GM19239 (cell line): ENCODE measurements around the gene DDA1.
"Not testable (repeated sequence)": the region's sequence is repeated elsewhere in the genome, so short reads cannot be mapped to it uniquely, and the experiment has no call there.

Source experiments
- DNase-seq: peaks from one replicate; pipeline ENCODE4 v3.0.0; 2011; ENCODE audit warnings: low spot score; ENCODE audit not compliant: insufficient read length
- FAIRE-seq: peaks from 2 replicates; lab custom pipeline; 2011; peaks lifted over from hg19 to GRCh38; lab: Jason Lieb, UNC

Gene DDA1

GRCh38 chr19:17339088-17339741 is 29.9 kb downstream of the DDA1 start:
- DNase-seq (no peak), FAIRE-seq (no peak)

DNA sequence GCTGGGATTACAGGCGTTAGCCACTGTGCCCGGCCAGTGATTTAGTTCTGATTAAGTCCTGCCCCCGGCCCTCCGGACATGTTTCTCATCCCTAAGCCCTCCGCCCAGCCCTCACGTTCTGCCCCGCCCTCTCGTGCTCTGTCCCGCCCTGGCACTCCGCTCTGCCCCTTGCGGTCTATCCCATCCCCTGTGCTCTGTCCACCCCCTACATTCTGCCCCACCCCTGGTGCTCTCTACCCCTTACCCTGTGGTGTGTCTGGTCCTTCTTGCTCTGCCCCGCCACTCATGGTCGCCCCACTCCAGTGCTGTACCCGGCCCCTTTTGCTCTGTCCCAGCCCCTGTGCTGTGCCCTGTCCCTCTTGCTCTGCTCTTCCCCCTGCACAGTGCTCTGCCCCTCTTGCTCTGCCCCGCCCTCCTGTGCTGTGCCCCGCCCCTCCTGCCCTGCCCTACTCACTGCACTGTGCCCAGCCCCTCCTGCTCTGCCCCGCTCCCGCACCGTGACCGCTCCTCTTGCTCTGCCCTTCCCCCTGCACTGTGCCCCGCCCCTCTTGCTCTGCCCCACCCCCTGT is 31.0 kb downstream of the DDA1 start:
- no peak for DNase-seq
- FAIRE-seq = no peak

GRCh38 chr19:17340871-17341357 is 31.6 kb downstream of the DDA1 start:
- FAIRE-seq (no peak), DNase-seq (no peak)

DNA sequence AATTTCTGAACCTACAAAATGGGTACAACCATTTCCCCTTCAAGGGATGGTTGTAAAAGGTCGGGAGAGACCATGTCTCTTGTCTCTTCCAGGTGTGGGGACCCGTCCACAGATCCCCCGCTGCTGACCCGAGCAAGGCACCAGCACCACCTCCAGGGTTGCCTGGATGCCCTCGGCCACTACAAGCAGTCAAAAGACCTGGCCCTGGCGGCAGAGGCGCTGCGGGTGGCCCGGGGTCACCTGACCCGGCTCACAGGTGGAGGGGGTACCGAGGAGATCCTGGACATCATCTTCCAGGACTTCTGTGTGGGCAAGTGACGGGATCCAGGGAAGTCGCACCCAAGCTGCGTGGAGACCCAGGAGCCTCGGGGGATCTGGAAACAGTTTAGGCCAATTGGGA is 32.0 kb downstream of the DDA1 start:
- no peak for FAIRE-seq
- DNase-seq = no peak

- DNase-seq (no peak), FAIRE-seq (no peak)
Observed at GRCh38 chr19:17341845-17342244, 32.5 kb downstream of the DDA1 start.

DNA sequence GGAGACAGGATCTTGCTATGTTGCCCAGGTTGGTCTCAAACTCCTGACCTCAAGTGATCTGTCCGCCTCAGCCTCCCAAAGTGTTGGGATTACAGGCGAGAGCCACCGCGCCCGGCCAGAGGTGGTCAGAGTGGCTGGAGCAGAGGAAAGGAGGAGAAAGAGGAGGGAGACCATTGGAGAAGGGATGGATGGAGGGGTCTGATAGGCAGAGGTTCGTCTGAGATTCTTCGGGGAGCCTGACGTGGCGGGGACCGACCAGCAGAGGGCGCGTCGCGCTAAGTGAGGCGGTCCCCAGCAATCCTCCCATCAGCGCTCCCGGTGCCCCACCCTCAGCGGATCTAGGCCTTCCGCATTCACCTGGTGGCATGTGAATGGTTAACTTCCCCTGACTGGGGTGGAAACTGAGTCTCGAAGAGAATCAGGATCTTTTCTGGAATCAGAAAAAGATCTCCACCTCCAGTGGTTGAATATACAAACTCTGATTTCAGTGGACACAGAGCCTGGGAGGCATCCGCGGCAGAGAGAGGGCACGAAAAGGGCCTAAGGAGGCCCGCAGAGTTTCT is 36.8 kb downstream of the DDA1 start:
- FAIRE-seq = peak; percentile 93
- DNase-seq = peak; percentile 87

GRCh38 chr19:17347361-17347760 is 38.0 kb downstream of the DDA1 start:
- FAIRE-seq (no peak), DNase-seq (no peak)

- DNase-seq (no peak), FAIRE-seq (no peak)
Observed at GRCh38 chr19:17347877-17348276, 38.5 kb downstream of the DDA1 start.

DNA sequence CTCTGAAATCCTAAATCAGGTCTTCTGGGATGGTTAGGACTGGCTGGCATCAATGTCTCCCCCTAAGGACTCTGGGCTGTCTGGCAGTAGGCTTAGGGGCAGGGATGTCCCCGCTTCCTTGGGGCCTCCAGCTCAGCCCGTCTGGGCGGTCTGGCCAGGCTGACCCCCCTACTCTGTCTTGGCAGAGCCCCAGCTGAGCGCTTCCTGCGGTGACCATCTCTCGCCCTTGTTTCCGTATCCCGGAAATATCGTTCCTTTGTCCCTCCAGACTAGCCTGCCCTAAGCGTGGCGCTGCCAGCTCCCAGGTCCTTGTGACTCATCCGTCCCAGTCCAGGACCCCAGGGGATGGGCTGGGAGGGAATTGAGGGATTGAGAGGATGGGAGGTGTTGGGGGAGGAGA is 39.3 kb downstream of the DDA1 start:
- DNase-seq (no peak), FAIRE-seq (no peak)

DNA sequence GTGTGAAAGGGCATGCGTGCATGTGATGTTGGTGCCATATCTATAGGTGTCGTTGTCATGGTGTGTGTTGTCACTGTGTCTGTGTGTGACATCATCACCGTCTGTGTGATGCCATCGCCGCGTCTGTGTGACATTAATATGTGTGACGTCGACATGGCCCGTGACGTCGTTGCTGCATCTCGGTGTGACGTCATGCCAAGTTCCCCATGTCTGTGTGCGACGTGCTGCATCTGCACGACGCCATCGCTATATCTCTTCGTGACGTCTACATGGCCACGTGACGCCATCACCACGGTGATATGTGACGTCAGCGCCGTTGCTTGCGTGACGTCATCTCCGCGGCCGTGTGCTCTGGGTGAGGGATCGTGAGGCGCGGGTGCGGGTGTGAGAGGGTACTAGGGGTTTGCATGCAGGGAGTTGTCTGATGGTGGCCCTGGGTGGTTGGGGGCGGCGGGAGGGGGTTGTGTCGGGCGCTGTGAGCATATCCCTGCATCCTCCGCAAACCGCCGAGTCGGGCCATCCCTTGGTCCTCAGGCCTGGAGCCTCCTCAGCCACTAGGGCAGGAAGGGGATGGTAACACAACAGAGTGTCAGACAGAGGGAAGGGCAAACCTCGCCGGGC is 42.6 kb downstream of the DDA1 start:
- no peak for DNase-seq
- FAIRE-seq = no peak

GRCh38 chr19:17352608-17353280 is 43.4 kb downstream of the DDA1 start:
- FAIRE-seq = no peak
- no peak for DNase-seq

DNA sequence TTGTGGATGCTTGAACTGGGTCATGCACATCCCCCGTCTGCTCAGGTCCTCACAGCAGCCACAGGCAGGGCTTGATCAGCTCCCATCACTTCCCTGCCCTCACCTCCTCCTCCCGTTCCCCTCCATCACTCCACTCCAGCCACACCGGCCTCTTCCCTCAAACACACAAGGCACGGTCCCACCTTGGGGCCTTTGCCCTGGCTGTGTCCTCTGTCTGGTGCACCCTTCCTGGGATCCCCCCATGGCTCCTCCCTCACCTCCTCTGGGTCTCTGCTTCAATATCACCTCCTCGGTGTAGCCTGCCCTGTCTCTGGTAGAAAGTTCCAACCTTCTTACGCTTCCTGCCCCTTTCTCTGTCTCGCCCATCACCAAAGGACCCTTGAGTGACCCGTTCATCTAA is 44.0 kb downstream of the DDA1 start:
- no peak for DNase-seq
- no peak for FAIRE-seq

DNA sequence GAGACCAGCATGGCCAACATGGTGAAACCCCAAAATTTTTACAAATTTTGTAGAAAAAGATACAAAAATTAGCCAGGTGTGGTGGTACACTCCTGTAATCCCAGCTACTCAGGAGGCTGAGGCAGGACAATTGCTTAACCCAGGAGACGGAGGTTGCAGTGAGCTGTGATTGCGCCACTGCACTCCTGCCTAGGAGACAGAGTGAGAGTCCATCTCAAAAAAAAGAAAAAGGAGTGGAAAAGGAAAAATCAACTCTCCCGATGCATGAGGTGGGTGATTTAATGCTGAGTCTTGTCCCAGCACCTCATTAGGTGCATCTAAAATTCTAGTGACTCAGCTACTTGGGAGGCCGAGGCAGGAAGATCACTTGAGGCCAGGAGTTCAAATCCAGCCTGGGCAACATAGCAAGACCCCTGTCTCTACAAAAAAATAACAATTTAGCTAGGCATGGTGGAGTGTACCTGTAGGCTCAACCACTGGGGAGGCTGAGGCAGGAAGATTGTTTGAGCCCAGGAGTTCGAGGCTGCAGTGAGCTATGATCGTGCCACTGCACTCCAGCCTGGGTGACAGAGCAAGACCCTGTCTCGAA is 47.8 kb downstream of the DDA1 start:
- no peak for FAIRE-seq

GRCh38 chr19:17357724-17358123 is 48.4 kb downstream of the DDA1 start:
- FAIRE-seq (no peak), DNase-seq (no peak)

More for the DNA sequence above, 47.8 kb downstream of the DDA1 start:
- DNase-seq = no peak

- DNase-seq (no peak), FAIRE-seq (no peak)
Observed at GRCh38 chr19:17358395-17358794, 49.0 kb downstream of the DDA1 start.

DNA sequence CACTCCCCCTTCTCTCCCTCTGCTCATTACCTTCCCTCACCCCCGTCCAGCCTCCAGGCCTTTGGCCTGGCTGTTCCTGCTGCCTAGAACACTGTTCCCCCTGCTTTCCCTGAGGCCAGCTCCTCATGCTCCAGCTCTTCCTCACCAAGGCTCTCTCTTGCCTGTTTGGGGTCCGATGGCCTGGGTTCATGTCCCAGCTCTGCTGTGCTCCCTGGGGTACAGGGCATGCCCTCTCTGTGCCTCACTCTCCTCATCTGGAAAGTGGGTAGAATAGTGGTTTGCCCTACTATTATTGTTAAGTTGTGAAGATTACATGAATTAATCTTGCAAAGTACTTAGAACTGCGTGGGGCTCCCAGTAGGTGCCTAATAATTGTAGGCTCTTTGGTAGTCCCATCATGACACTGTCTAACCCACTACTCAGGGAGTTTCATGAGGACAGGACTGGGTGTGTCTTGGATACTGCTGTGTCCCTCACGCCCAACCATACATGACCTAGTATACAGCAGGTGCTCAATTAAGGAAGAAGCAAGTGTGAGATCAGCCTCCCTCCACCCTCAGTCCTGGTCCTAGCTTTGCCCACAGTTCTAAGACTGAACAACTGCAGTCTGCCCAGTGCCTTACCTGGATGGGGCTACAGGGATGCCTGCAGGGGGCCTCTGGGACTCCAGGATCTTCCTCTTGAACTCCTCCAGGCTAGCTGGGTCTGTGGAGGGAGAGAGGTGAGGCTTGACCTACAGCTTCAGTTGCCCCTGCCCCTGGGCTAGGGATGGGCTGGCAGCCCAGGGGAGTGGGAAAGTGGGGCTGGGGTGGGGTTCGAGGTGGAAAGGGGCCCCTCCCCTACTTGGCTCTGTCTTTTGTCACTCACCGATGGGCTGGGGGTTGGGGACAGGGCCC is 50.8 kb downstream of the DDA1 start:
- FAIRE-seq = no peak
- no peak for DNase-seq

GRCh38 chr19:17363852-17364605 is 54.7 kb downstream of the DDA1 start:
- DNase-seq = not testable (repeated sequence)

GRCh38 chr19:17365361-17365760 is 56.0 kb downstream of the DDA1 start:
- DNase-seq (no peak), FAIRE-seq (no peak)

More at GRCh38 chr19:17363852-17364605, 54.7 kb downstream of the DDA1 start:
- not testable (repeated sequence) for FAIRE-seq
